Neuronal stem cell (in vitro differentiated cells): Measurements from ENCODE around the gene RRAD.

Experiments
- DNase-seq: peaks from one replicate; pipeline ENCODE4 v3.0.0-alpha.2; 2013; ENCODE audit warnings: low spot score
- H2AFZ ChIP-seq: one replicate; pipeline ENCODE4 v1.6.1; 2013; ENCODE audit warnings: mild to moderate bottlenecking, low read length, inconsistent platforms
- H2AK5ac ChIP-seq: 2 replicates; pipeline ENCODE4 v1.6.1; 2013; ENCODE audit warnings: low read depth, mild to moderate bottlenecking, inconsistent platforms, low read length, moderate library complexity, mixed read lengths
- H2BK120ac ChIP-seq: 2 replicates; pipeline ENCODE4 v1.6.1; 2013; ENCODE audit warnings: low read depth, mild to moderate bottlenecking, inconsistent platforms, low read length, moderate library complexity, mixed read lengths
- H2BK12ac ChIP-seq: one replicate; pipeline ENCODE4 v1.6.1; 2013; ENCODE audit warnings: low read length, inconsistent platforms
- H2BK15ac ChIP-seq: 2 replicates; pipeline ENCODE4 v1.6.1; 2013; ENCODE audit warnings: mild to moderate bottlenecking, low read length, inconsistent platforms, mixed read lengths
- H2BK5ac ChIP-seq: one replicate; pipeline ENCODE4 v1.6.1; 2013; ENCODE audit warnings: inconsistent platforms, mild to moderate bottlenecking, low read length, moderate library complexity
- H3K14ac ChIP-seq: one replicate; pipeline ENCODE4 v1.6.1; 2013; ENCODE audit warnings: low read length, inconsistent platforms
- H3K18ac ChIP-seq: 2 replicates; pipeline ENCODE4 v1.6.1; 2013; ENCODE audit warnings: low read length, inconsistent platforms
- H3K23ac ChIP-seq: 2 replicates; pipeline ENCODE4 v1.6.1; 2013; ENCODE audit warnings: low read depth, mild to moderate bottlenecking, mixed read lengths, low read length, inconsistent platforms; ENCODE audit not compliant: poor library complexity
- H3K27ac ChIP-seq: replicated peaks from 3 replicates; pipeline ENCODE4 v1.5.1; 2013; ENCODE audit warnings: low read length, inconsistent platforms
- H3K27me3 ChIP-seq, 3 experiments: 2 replicates each; pipeline ENCODE4 v1.6.1; 2013; ENCODE audit warnings: low read length in 3 of 3, mild to moderate bottlenecking in 2 of 3, inconsistent platforms in 1 of 3, low read depth in 1 of 3, mixed read lengths in 1 of 3, moderate library complexity in 1 of 3; ENCODE audit not compliant: control insufficient read depth in 3 of 3, insufficient read depth in 3 of 3
- H3K36me3 ChIP-seq, 2 donors: replicated peaks in 1 of 2; 2 replicates each; pipeline ENCODE4 v1.6.1; 2013; ENCODE audit warnings: low read length in 2 of 2; ENCODE audit not compliant: control insufficient read depth in 2 of 2, insufficient read depth in 2 of 2
- H3K4ac ChIP-seq: 2 replicates; pipeline ENCODE4 v1.6.1; 2013; ENCODE audit warnings: inconsistent platforms, mild to moderate bottlenecking, low read length, moderate library complexity
- H3K4me1 ChIP-seq, 2 donors: 1 replicate in 1 of 2; 2 replicates in 1 of 2; pipeline ENCODE4 v1.6.1; 2013; ENCODE audit warnings: low read length in 2 of 2, low read depth in 1 of 2; ENCODE audit not compliant: control insufficient read depth in 2 of 2, insufficient read depth in 1 of 2
- H3K4me2 ChIP-seq: one replicate; pipeline ENCODE4 v1.6.1; 2013; ENCODE audit warnings: mild to moderate bottlenecking, low read length, inconsistent platforms; ENCODE audit not compliant: insufficient read depth, poor library complexity, severe bottlenecking
- H3K4me3 ChIP-seq, 2 donors: 2 replicates each; pipeline ENCODE4 v1.5.1; 2013; ENCODE audit warnings: low read length in 2 of 2, mild to moderate bottlenecking in 2 of 2, inconsistent platforms in 1 of 2, moderate library complexity in 1 of 2
- H3K79me1 ChIP-seq: one replicate; pipeline ENCODE4 v1.6.1; 2013; ENCODE audit warnings: low read depth, mild to moderate bottlenecking, inconsistent platforms, low read length, moderate library complexity
- H3K9ac ChIP-seq: one replicate; pipeline ENCODE4 v1.6.1; 2013; ENCODE audit warnings: mild to moderate bottlenecking, low read depth, low read length, inconsistent platforms; ENCODE audit not compliant: poor library complexity
- H3K9me3 ChIP-seq, 2 donors: replicated peaks in 1 of 2; 2 replicates each; pipeline versions ENCODE3 to v1.6.1; 2013; ENCODE audit warnings: low read length in 2 of 2, mild to moderate bottlenecking in 2 of 2, inconsistent platforms in 1 of 2, low read depth in 1 of 2, mixed read lengths in 1 of 2, moderate library complexity in 1 of 2; ENCODE audit not compliant: control insufficient read depth in 2 of 2, insufficient read depth in 1 of 2
- H4K8ac ChIP-seq: one replicate; pipeline ENCODE4 v1.6.1; 2013; ENCODE audit warnings: low read depth, mild to moderate bottlenecking, inconsistent platforms, low read length, moderate library complexity
- H4K91ac ChIP-seq: one replicate; pipeline ENCODE4 v1.6.1; 2013; ENCODE audit warnings: low read length, low read depth, mild to moderate bottlenecking, inconsistent platforms; ENCODE audit not compliant: poor library complexity
- WGBS, 2 donors: extraction: QIAGEN DNeasy Blood & Tissue Kit; methylation state at CpG; one replicate each; pipeline ENCODE4 v1.1.7; 2013; ENCODE audit warnings: missing lambda C conversion rate in 2 of 2, mixed read lengths in 1 of 2; ENCODE audit not compliant: insufficient read length in 2 of 2, insufficient replicate concordance in 1 of 2; ENCODE audit errors: extremely low coverage in 2 of 2; 5-methylcytosine and 5-hydroxymethylcytosine counted together

The RRAD gene

GRCh38 chr16:66904428-66904845, 20.9 kb downstream of the RRAD start:
- Histone ChIP-seq H3K4me1 (peaks cover 6 to 16% of the 10 kb centered on the region in 2 donors), H3K14ac (no peak overlapping the region), H4K91ac (no peak overlapping the region), H3K36me3 (no peaks in the 10 kb centered on the region), H3K27me3 (peaks cover 0 to 41% (median 0%) of the 10 kb centered on the region in 3 experiments), H3K27ac (no peak overlapping the region), H4K8ac (no peak overlapping the region), H3K9ac (no peak overlapping the region), H3K79me1 (no peaks in the 10 kb centered on the region), H3K9me3 (no peaks in the 10 kb centered on the region), H3K23ac (no peak overlapping the region), H3K4me3 (no peak overlapping the region), H2BK15ac (no peak overlapping the region), H2BK12ac (no peak overlapping the region), H3K4me2 (no peak overlapping the region), H2AK5ac (no peak overlapping the region), H2BK5ac (no peak overlapping the region), H2BK120ac (no peak overlapping the region), H2AFZ (no peak overlapping the region), H3K4ac (no peak overlapping the region), H3K18ac (peak overlapping the region; percentile 9)
- DNase-seq = no peak
- no CpG with 5 or more reads among the region's 13 CpGs for WGBS, 2 donors

DNA sequence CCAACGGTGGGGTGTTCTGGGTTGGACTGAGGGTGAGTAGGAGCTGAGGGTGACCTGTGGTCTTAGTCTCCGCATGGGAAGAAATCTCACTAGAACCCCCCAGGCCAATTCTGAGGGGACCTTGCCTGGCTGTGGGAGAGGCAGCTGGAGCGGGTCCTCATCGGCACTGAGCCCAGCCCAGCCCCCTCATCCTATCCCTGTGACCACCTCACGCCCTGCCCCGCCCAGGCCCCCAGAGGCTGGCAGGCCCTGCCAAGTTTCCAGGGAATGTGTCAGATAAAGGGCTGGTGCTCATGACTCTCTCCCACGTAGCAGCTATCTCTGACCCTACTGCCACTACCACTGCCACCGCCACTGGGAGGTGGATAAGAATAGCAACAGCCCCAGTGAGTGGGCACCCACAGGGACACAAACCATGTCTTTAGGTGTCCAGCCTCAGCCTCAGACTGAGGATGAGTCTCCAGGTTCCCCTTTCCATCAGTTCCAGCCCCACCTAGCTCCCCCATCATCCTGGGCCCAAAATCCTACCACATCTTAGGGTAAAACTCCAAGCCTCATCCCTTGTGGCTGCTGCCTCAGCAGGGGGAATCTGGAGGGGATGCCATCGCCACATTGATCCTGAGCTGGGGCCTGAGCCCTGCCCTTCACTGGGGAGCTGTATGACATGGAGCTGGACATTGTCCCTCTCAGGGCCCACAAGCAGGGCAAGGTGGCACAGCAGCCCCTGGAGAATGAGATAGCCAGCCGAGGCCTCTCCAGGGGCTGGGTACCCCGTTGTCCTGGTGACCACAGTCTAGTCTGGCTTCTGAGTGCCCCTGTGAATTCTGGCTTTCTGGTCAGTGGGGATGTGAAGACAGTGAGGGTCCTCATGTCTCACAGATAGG, 21.5 kb downstream of the RRAD start:
- Histone ChIP-seq H4K91ac (no peak overlapping the region), H3K4me2 (no peak overlapping the region), H2BK12ac (no peak overlapping the region), H3K4me1 (peaks cover 6 to 20% of the 10 kb centered on the region in 2 donors), H2AK5ac (no peak overlapping the region), H4K8ac (no peak overlapping the region), H3K27ac (no peak overlapping the region), H3K9me3 (no peaks in the 10 kb centered on the region), H3K27me3 (peaks cover 0 to 41% (median 0%) of the 10 kb centered on the region in 3 experiments), H2AFZ (no peak overlapping the region), H2BK15ac (no peak overlapping the region), H3K4ac (no peak overlapping the region), H3K79me1 (no peaks in the 10 kb centered on the region), H3K14ac (no peak overlapping the region), H3K36me3 (no peaks in the 10 kb centered on the region), H2BK5ac (no peak overlapping the region), H3K9ac (no peak overlapping the region), H3K23ac (no peak overlapping the region), H2BK120ac (no peak overlapping the region), H3K18ac (peak overlapping the region; percentile 21), H3K4me3 (no peak overlapping the region)
- DNase-seq = no peak
- no CpG with 5 or more reads among the region's 11 CpGs for WGBS, 2 donors

DNA sequence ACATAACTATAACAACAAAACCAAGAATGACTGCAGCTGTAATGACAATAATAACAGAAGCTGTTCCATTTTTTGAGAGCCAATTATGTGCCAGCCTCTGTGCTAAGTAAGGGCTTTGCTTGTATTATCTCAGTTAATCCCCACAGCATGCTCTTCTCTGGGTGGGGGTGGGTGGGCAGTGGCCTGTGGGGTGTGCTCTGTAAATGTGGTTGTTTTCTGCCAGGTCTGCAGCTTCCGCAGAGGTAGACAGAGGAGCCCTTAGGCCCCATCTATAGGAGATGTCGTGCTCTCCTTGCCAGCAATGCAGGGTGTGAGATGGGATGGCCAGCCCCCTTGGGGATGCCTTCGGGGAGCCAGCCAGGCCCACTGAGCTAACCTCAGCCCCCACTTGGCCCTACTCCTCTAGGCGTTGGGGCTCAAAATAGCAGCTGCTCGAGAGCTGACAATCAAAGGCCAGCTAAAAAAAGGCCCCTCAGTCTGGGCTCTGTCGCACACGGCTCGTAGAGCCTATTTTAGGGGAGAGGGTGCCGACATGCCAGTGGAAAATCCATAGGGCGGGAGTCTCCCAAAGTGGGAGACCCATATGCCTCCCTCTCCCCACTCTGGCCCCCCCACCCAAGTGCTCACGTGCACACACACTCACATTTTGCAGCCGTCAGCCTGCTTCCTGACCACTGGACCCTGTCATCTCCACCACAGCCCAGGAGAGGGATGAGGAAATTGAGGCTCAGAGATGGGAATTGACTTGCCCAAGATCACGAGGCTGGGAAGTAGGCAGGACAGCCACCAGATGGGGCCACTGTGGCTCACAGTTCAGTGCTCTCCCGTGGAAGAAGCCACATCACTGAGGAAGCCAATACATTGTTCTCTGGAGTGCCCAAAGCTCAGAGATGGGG, 22.4 kb downstream of the RRAD start:
- Histone ChIP-seq H3K23ac (no peak overlapping the region), H3K18ac (no peak overlapping the region), H2AK5ac (no peak overlapping the region), H3K4me1 (peaks cover 6 to 20% of the 10 kb centered on the region in 2 donors), H2BK120ac (no peak overlapping the region), H2BK15ac (no peak overlapping the region), H4K8ac (no peak overlapping the region), H3K27me3 (peaks cover 0 to 36% (median 0%) of the 10 kb centered on the region in 3 experiments), H3K9ac (no peak overlapping the region), H3K4ac (no peak overlapping the region), H2AFZ (no peak overlapping the region), H2BK5ac (no peak overlapping the region), H3K14ac (no peak overlapping the region), H3K36me3 (no peaks in the 10 kb centered on the region), H3K4me2 (no peak overlapping the region), H3K27ac (no peak overlapping the region), H3K4me3 (no peak overlapping the region), H4K91ac (no peak overlapping the region), H2BK12ac (no peak overlapping the region), H3K79me1 (no peaks in the 10 kb centered on the region), H3K9me3 (no peaks in the 10 kb centered on the region)
- WGBS, 2 donors = no CpG with 5 or more reads among the region's 14 CpGs
- DNase-seq = no peak

- Histone ChIP-seq H3K27ac (no peak overlapping the region), H3K4me1 (peaks cover 6 to 20% of the 10 kb centered on the region in 2 donors), H3K18ac (peak overlapping the region; percentile 62), H2AK5ac (no peak overlapping the region), H2BK15ac (peak overlapping the region; percentile 24), H3K9me3 (no peaks in the 10 kb centered on the region), H2BK12ac (no peak overlapping the region), H3K4ac (no peak overlapping the region), H3K36me3 (no peaks in the 10 kb centered on the region), H3K4me3 (no peak overlapping the region), H3K14ac (no peak overlapping the region), H4K8ac (no peak overlapping the region), H3K27me3 (peaks cover 0 to 24% (median 0%) of the 10 kb centered on the region in 3 experiments), H3K4me2 (no peak overlapping the region), H4K91ac (no peak overlapping the region), H2BK5ac (no peak overlapping the region), H3K23ac (no peak overlapping the region), H3K9ac (no peak overlapping the region), H2BK120ac (no peak overlapping the region), H2AFZ (no peak overlapping the region), H3K79me1 (no peaks in the 10 kb centered on the region)
- no peak for DNase-seq
- WGBS, 2 donors = no CpG with 5 or more reads among the region's 10 CpGs
These were observed 23.7 kb downstream of the RRAD start for GRCh38 chr16:66901626-66902025.
